ENCODE measurements around the gene ADAM15. TPM values are rescaled to one million over a fixed set of nuclear protein-coding genes. Genes with fewer than 3 reads are reported as not detected.

ADAM15 gene
- total RNA-seq, 2 experiments from 2014 or later = 17.2 to 20.1 TPM

DNA sequence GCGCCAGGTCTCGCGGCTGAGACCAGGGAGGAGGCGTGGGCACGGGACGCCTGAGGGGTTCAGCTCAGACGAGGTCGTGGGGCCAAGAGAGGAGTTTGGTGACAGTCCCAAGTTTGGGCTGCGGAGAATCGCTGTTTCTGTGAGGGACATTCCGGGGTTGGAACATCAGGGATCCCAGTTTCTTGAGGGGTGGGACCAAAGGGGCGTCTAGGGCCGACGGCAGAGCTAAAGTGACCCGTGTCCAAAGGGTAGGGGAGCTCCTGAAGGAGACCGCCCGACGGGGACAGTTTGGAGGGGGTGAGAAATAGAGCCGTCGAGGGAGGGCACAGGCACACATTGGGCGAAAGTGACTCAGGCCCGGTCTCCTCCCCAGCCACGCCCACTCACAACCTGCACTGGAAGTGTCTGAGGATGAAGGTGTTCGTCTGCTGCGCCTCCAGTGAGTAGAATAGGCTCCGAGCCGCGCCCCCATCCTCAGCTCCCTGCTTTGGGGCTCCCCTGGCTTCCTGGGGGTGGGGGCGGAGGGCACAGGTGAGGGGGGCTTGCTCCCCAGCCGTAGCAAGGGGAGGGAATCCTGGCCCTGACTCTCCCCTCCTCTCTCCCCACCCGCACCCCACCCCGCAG lies 34.5 kb downstream of the ADAM15 start:
- POLR2A ChIA-PET = interaction anchor here (0.6 to 2.2 kb wide), 21 partner anchors 10 to 526 kb away, joined by 3 to 23 read pairs (median 6); partner anchors contain the start of genes ADAM15, CLK2, EFNA4 and FLAD1
- DNase-seq (peak in 13 of 14 experiments; percentile 51 to 90 (median 73)), ATAC-seq (ENCODE audit: poor library complexity) (peak; percentile 37)
- CTCF ChIA-PET = interaction anchor here (0.9 to 3.0 kb wide), 22 partner anchors 8 to 606 kb away, joined by 3 to 78 read pairs (median 6); partner anchors contain the start of genes ADAM15, EFNA4, FLAD1 and KRTCAP2
- peaks cover 50% of the 10 kb centered on the region for H3K4me1 Mint-ChIP-seq (ENCODE audit: low read depth)
- Histone ChIP-seq H3K4me3 (ENCODE audit: low read length) (peak overlapping the region; percentile 92), H3K27ac (ENCODE audit: low read depth in 1 of 2, low read length in 2 of 2) (peak overlapping the region; percentile 65 to 76), H3K36me3 (ENCODE audit: insufficient read depth, low read length) (no peaks in the 10 kb centered on the region), H3K4me1 (ENCODE audit: insufficient read depth, low read length) (peaks cover 60% of the 10 kb centered on the region), H3K9me3 (ENCODE audit: control insufficient read depth in 1 of 2, insufficient read depth in 1 of 2, low read length in 2 of 2) (peaks cover 0 to 22% of the 10 kb centered on the region in 2 experiments), H3K27me3 (ENCODE audit: control insufficient read depth in 1 of 2, insufficient read depth in 2 of 2, low read length in 2 of 2) (peaks cover 35 to 39% of the 10 kb centered on the region in 2 experiments)
- TF ChIP-seq, protein P1, sequence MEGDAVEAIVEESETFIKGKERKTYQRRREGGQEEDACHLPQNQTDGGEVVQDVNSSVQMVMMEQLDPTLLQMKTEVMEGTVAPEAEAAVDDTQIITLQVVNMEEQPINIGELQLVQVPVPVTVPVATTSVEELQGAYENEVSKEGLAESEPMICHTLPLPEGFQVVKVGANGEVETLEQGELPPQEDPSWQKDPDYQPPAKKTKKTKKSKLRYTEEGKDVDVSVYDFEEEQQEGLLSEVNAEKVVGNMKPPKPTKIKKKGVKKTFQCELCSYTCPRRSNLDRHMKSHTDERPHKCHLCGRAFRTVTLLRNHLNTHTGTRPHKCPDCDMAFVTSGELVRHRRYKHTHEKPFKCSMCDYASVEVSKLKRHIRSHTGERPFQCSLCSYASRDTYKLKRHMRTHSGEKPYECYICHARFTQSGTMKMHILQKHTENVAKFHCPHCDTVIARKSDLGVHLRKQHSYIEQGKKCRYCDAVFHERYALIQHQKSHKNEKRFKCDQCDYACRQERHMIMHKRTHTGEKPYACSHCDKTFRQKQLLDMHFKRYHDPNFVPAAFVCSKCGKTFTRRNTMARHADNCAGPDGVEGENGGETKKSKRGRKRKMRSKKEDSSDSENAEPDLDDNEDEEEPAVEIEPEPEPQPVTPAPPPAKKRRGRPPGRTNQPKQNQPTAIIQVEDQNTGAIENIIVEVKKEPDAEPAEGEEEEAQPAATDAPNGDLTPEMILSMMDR (IDR thresholded peaks at IDR 0.05) = no peak
- intact Hi-C loops (cut with DNase I, micrococcal nuclease) = loop anchor here (2.0 to 10.0 kb wide), 9 partner anchors 15 to 761 kb away; partner anchors contain the start of genes UBE2Q1 (in 2 of the 2), AQP10 (in 1 of the 2), ATP8B2 (in 1 of the 2) and IL6R (in 1 of the 2)
- peak overlapping the region; percentile 82 for H3K27ac Mint-ChIP-seq
- peaks cover 3% of the 10 kb centered on the region for H3K36me3 Mint-ChIP-seq (ENCODE audit: low read depth)
- H3K27me3 Mint-ChIP-seq = peaks cover 36% of the 10 kb centered on the region
- H3K9me3 Mint-ChIP-seq = no peaks in the 10 kb centered on the region
- peak overlapping the region; percentile 89 for H3K4me3 Mint-ChIP-seq

DNA sequence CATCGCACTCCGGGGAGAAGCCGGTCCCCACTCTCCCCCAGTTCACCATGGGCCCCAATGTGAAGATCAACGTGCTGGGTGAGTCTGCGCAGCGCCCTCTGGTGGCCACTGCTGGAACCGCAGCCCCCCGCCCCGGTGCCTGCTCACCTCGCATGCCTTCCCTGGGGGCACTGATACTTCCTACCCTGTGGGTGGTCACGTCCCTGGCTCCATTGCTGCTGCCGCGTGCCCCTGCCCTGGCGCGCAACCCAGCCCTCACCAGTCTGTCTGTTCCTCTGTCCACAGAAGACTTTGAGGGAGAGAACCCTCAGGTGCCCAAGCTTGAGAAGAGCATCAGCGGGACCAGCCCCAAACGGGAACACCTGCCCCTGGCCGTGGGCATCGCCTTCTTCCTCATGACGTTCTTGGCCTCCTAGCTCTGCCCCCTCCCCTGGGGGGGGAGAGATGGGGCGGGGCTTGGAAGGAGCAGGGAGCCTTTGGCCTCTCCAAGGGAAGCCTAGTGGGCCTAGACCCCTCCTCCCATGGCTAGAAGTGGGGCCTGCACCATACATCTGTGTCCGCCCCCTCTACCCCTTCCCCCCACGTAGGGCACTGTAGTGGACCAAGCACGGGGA lies 35.1 kb downstream of the ADAM15 start:
- Histone ChIP-seq H3K9me3 (ENCODE audit: control insufficient read depth in 1 of 2, insufficient read depth in 1 of 2, low read length in 2 of 2) (peaks cover 0 to 15% of the 10 kb centered on the region in 2 experiments), H3K27ac (ENCODE audit: low read depth in 1 of 2, low read length in 2 of 2) (no peak overlapping the region), H3K4me1 (ENCODE audit: insufficient read depth, low read length) (peaks cover 57% of the 10 kb centered on the region), H3K4me3 (ENCODE audit: low read length) (peak overlapping the region; percentile 92), H3K36me3 (ENCODE audit: insufficient read depth, low read length) (no peaks in the 10 kb centered on the region), H3K27me3 (ENCODE audit: control insufficient read depth in 1 of 2, insufficient read depth in 2 of 2, low read length in 2 of 2) (peaks cover 29 to 32% of the 10 kb centered on the region in 2 experiments)
- peak; percentile 69 to 91 (median 78) for DNase-seq
- no peaks in the 10 kb centered on the region for H3K9me3 Mint-ChIP-seq
- ChIA-PET CTCF (interaction anchor here (0.6 to 3.0 kb wide), 10 partner anchors 8 to 606 kb away, joined by 3 to 78 read pairs (median 5); partner anchors contain the start of genes EFNA4 and KRTCAP2), POLR2A (interaction anchor here (0.9 to 2.2 kb wide), 5 partner anchors 16 to 527 kb away, joined by 3 to 17 read pairs (median 9); partner anchors contain the start of genes ADAM15, KRTCAP2 and TRIM46)
- H3K27ac Mint-ChIP-seq = peak overlapping the region; percentile 82
- peak overlapping the region; percentile 83 for H3K4me3 Mint-ChIP-seq
- peaks cover 3% of the 10 kb centered on the region for H3K36me3 Mint-ChIP-seq (ENCODE audit: low read depth)
- peaks cover 48% of the 10 kb centered on the region for H3K4me1 Mint-ChIP-seq (ENCODE audit: low read depth)
- ATAC-seq (ENCODE audit: poor library complexity) = peak; percentile 19
- TF ChIP-seq, protein P1 (IDR thresholded peaks at IDR 0.05) = peak; percentile 99
- H3K27me3 Mint-ChIP-seq = peaks cover 33% of the 10 kb centered on the region
- intact Hi-C loops (cut with DNase I, micrococcal nuclease) = loop anchor here (2.0 to 10.0 kb wide), 6 partner anchors 45 to 761 kb away; partner anchors contain the start of genes AQP10 (in 1 of the 2), ATP8B2 (in 1 of the 2), IL6R (in 1 of the 2) and PBXIP1 (in 1 of the 2)

DNA sequence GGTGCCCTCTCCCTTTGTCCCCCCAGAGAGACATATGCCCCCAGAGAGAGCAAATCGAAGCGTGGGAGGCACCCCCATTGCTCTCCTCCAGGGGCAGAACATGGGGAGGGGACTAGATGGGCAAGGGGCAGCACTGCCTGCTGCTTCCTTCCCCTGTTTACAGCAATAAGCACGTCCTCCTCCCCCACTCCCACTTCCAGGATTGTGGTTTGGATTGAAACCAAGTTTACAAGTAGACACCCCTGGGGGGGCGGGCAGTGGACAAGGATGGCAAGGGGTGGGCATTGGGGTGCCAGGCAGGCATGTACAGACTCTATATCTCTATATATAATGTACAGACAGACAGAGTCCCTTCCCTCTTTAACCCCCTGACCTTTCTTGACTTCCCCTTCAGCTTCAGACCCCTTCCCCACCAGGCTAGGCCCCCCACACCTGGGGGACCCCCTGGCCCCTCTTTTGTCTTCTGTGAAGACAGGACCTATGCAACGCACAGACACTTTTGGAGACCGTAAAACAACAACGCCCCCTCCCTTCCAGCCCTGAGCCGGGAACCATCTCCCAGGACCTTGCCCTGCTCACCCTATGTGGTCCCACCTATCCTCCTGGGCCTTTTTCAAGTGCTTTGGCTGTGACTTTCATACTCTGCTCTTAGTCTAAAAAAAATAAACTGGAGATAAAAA lies 35.9 kb downstream of the ADAM15 start:
- ATAC-seq (ENCODE audit: poor library complexity) = no peak
- H3K27me3 Mint-ChIP-seq = peaks cover 26% of the 10 kb centered on the region
- Histone ChIP-seq H3K36me3 (ENCODE audit: insufficient read depth, low read length) (no peaks in the 10 kb centered on the region), H3K4me3 (ENCODE audit: low read length) (no peak overlapping the region), H3K27me3 (ENCODE audit: control insufficient read depth in 1 of 2, insufficient read depth in 2 of 2, low read length in 2 of 2) (peaks cover 24 to 25% of the 10 kb centered on the region in 2 experiments), H3K27ac (ENCODE audit: low read depth in 1 of 2, low read length in 2 of 2) (no peak overlapping the region), H3K4me1 (ENCODE audit: insufficient read depth, low read length) (peaks cover 55% of the 10 kb centered on the region), H3K9me3 (ENCODE audit: control insufficient read depth in 1 of 2, insufficient read depth in 1 of 2, low read length in 2 of 2) (peaks cover 0 to 15% of the 10 kb centered on the region in 2 experiments)
- peak overlapping the region; percentile 66 for H3K4me3 Mint-ChIP-seq
- no peak for DNase-seq
- no peaks in the 10 kb centered on the region for H3K9me3 Mint-ChIP-seq
- TF ChIP-seq, protein P1 (IDR thresholded peaks at IDR 0.05) = no peak
- intact Hi-C loops (cut with DNase I, micrococcal nuclease) = loop anchor here (2.0 to 10.0 kb wide), 6 partner anchors 44 to 762 kb away; partner anchors contain the start of genes AQP10 (in 1 of the 2), ATP8B2 (in 1 of the 2), IL6R (in 1 of the 2) and PBXIP1 (in 1 of the 2)
- POLR2A ChIA-PET = no interaction called here
- peaks cover 3% of the 10 kb centered on the region for H3K36me3 Mint-ChIP-seq (ENCODE audit: low read depth)
- CTCF ChIA-PET = interaction anchor here (0.6 to 3.0 kb wide), 9 partner anchors 9 to 119 kb away, joined by 3 to 78 read pairs (median 6); partner anchors contain the start of genes EFNA4 and KRTCAP2
- no peak overlapping the region for H3K27ac Mint-ChIP-seq
- peaks cover 46% of the 10 kb centered on the region for H3K4me1 Mint-ChIP-seq (ENCODE audit: low read depth)

Data from CD4-positive, alpha-beta T cell (primary cell).